Activated CD8-positive, alpha-beta T cell treated with anti-CD3 and anti-CD28 coated beads, Interleukin-2, amount 10 ng/mL, durations not matched to agents 7 days and 5 days (primary cell): Measurements from ENCODE around the gene NAIF1. TPM values are rescaled to one million over a fixed set of nuclear protein-coding genes. Genes with fewer than 3 reads are reported as not detected.
"Not testable (repeated sequence)": the region's sequence is repeated elsewhere in the genome, so short reads cannot be mapped to it uniquely, and the experiment has no call there.

Source experiments
- ATAC-seq: fragments of 150-1000 bp; cut with Tn5 transposase; one replicate; pipeline ENCODE4 v1.10.0; 2021; ENCODE audit warnings: moderate library complexity
- CTCF ChIA-PET: fragments of 350-600 bp; sonication (Branson Sonifier 250); formaldehyde crosslinking; loops from one replicate; lab custom pipeline; 2021; ENCODE audit warnings: antibody characterized with exemption; lab: Charles Lee
- POLR2A ChIA-PET: fragments of 350-600 bp; sonication (Branson Sonifier 250); formaldehyde crosslinking; loops from one replicate; lab custom pipeline; 2021; ENCODE audit warnings: antibody characterized with exemption; lab: Charles Lee
- DNase-seq: peaks from one replicate; pipeline ENCODE4 v3.0.0-alpha.2; 2020
- H3K27ac Mint-ChIP-seq: one replicate; pipeline ENCODE4 v1.8.0; 2021; ENCODE audit warnings: mild to moderate bottlenecking, mixed read lengths
- H3K27me3 Mint-ChIP-seq: one replicate; pipeline ENCODE4 v1.8.0; 2021; ENCODE audit warnings: low read depth, mixed read lengths
- H3K36me3 Mint-ChIP-seq: one replicate; pipeline ENCODE4 v1.8.0; 2021; ENCODE audit warnings: low read depth, mixed read lengths
- H3K4me1 Mint-ChIP-seq: one replicate; pipeline ENCODE4 v1.8.0; 2021; ENCODE audit warnings: low read depth, mixed read lengths
- H3K4me3 Mint-ChIP-seq: one replicate; pipeline ENCODE4 v1.8.0; 2021; ENCODE audit warnings: mild to moderate bottlenecking, mixed read lengths
- H3K9me3 Mint-ChIP-seq: one replicate; pipeline ENCODE4 v1.8.0; 2022; ENCODE audit warnings: mixed read lengths; ENCODE audit not compliant: insufficient read depth
- total RNA-seq, 2 experiments: library from RNA; stranded (reverse); gene quantifications; one replicate each; pipeline ENCODE4 v1.2.3, GENCODE V29; 2021

Gene NAIF1
- total RNA-seq, 2 experiments from 2014 or later: 13.3 to 15.4 TPM

GRCh38 chr9:128034821-128035652 lies 32.1 kb downstream of the NAIF1 start:
- ChIA-PET CTCF (interaction anchor here (0.6 to 8.8 kb wide), 44 partner anchors 9 to 300 kb away, joined by 3 to 158 read pairs (median 5); partner anchors contain the start of genes DPM2, EEIG1, NAIF1 and PIP5KL1), POLR2A (interaction anchor here (0.6 to 12.5 kb wide), 10 partner anchors 9 to 99 kb away, joined by 3 to 183 read pairs (median 6); partner anchors contain the start of genes EEIG1, NAIF1 and SLC25A25)
- no peaks in the 10 kb centered on the region for H3K27me3 Mint-ChIP-seq
- no peaks in the 10 kb centered on the region for H3K9me3 Mint-ChIP-seq
- no peak overlapping the region for H3K4me3 Mint-ChIP-seq
- peak overlapping the region; percentile 77 for H3K27ac Mint-ChIP-seq
- ATAC-seq: peak; percentile 70
- H3K36me3 Mint-ChIP-seq: peaks cover 3% of the 10 kb centered on the region
- H3K4me1 Mint-ChIP-seq: peaks cover 43% of the 10 kb centered on the region
- DNase-seq: peak; percentile 80

- peak; percentile 38 for DNase-seq
- CTCF ChIA-PET: interaction anchor here (1.2 to 8.8 kb wide), 12 partner anchors 8 to 104 kb away, joined by 3 to 158 read pairs (median 20); partner anchors contain the start of genes EEIG1, NAIF1, PIP5KL1 and SLC25A25
- Mint-ChIP-seq H3K9me3 (no peaks in the 10 kb centered on the region), H3K4me3 (peak overlapping the region; percentile 53), H3K27me3 (no peaks in the 10 kb centered on the region), H3K4me1 (peaks cover 55% of the 10 kb centered on the region), H3K36me3 (peaks cover 3% of the 10 kb centered on the region), H3K27ac (peak overlapping the region; percentile 86)
- ATAC-seq: no peak
- POLR2A ChIA-PET: interaction anchor here (0.7 to 12.5 kb wide), 7 partner anchors 12 to 97 kb away, joined by 3 to 183 read pairs (median 7); partner anchors contain the start of genes EEIG1, NAIF1 and SLC25A25
Observed at GRCh38 chr9:128033609-128034008, 33.5 kb downstream of the NAIF1 start.

GRCh38 chr9:128027705-128028104 lies 39.4 kb downstream of the NAIF1 start:
- peak overlapping the region; percentile 96 for H3K27ac Mint-ChIP-seq
- H3K36me3 Mint-ChIP-seq: peaks cover 3% of the 10 kb centered on the region
- POLR2A ChIA-PET: interaction anchor here (0.6 to 12.5 kb wide), 4 partner anchors 21 to 86 kb away, joined by 3 to 183 read pairs (median 18); partner anchors contain the start of gene EEIG1
- H3K4me3 Mint-ChIP-seq: peak overlapping the region; percentile 50
- no peaks in the 10 kb centered on the region for H3K27me3 Mint-ChIP-seq
- H3K4me1 Mint-ChIP-seq: peaks cover 91% of the 10 kb centered on the region
- DNase-seq (no peak), ATAC-seq (no peak)
- no peaks in the 10 kb centered on the region for H3K9me3 Mint-ChIP-seq
- CTCF ChIA-PET: interaction anchor here (0.9 to 4.7 kb wide), 10 partner anchors 7 to 293 kb away, joined by 3 to 32 read pairs (median 8); partner anchors contain the start of gene EEIG1

GRCh38 chr9:128026773-128027541 lies 40.2 kb downstream of the NAIF1 start:
- H3K4me1 Mint-ChIP-seq: peaks cover 93% of the 10 kb centered on the region
- H3K36me3 Mint-ChIP-seq: peaks cover 3% of the 10 kb centered on the region
- ChIA-PET POLR2A (interaction anchor here (0.6 to 12.5 kb wide), 9 partner anchors 10 to 85 kb away, joined by 3 to 183 read pairs (median 7); partner anchors contain the start of genes EEIG1 and NAIF1), CTCF (interaction anchor here (0.8 to 4.7 kb wide), 13 partner anchors 8 to 292 kb away, joined by 3 to 32 read pairs (median 5); partner anchors contain the start of genes EEIG1, NAIF1 and SLC25A25)
- H3K4me3 Mint-ChIP-seq: peak overlapping the region; percentile 71
- H3K27ac Mint-ChIP-seq: peak overlapping the region; percentile 96
- DNase-seq (peak; percentile 59), ATAC-seq (peak; percentile 24)
- no peaks in the 10 kb centered on the region for H3K9me3 Mint-ChIP-seq
- H3K27me3 Mint-ChIP-seq: no peaks in the 10 kb centered on the region

GRCh38 chr9:128026255-128026772 lies 40.8 kb downstream of the NAIF1 start:
- ChIA-PET CTCF (interaction anchor here (0.8 to 4.7 kb wide), 13 partner anchors 9 to 292 kb away, joined by 3 to 32 read pairs (median 6); partner anchors contain the start of genes EEIG1, NAIF1 and SLC25A25), POLR2A (interaction anchor here (0.8 to 12.5 kb wide), 9 partner anchors 8 to 89 kb away, joined by 3 to 183 read pairs (median 7); partner anchors contain the start of genes DPM2, EEIG1 and NAIF1)
- Mint-ChIP-seq H3K27ac (peak overlapping the region; percentile 96), H3K9me3 (no peaks in the 10 kb centered on the region), H3K4me1 (peaks cover 93% of the 10 kb centered on the region), H3K27me3 (no peaks in the 10 kb centered on the region), H3K36me3 (peaks cover 3% of the 10 kb centered on the region), H3K4me3 (peak overlapping the region; percentile 71)
- ATAC-seq (peak; percentile 70), DNase-seq (peak; percentile 92)

GRCh38 chr9:128025736-128026135 lies 41.4 kb downstream of the NAIF1 start:
- DNase-seq: peak; percentile 54
- H3K27me3 Mint-ChIP-seq: no peaks in the 10 kb centered on the region
- H3K36me3 Mint-ChIP-seq: peaks cover 1% of the 10 kb centered on the region
- peak overlapping the region; percentile 96 for H3K27ac Mint-ChIP-seq
- CTCF ChIA-PET: interaction anchor here (0.8 to 4.7 kb wide), 12 partner anchors 9 to 83 kb away, joined by 3 to 32 read pairs (median 7); partner anchors contain the start of genes EEIG1, NAIF1 and SLC25A25
- ATAC-seq: peak; percentile 20
- H3K4me1 Mint-ChIP-seq: peaks cover 93% of the 10 kb centered on the region
- peak overlapping the region; percentile 71 for H3K4me3 Mint-ChIP-seq
- H3K9me3 Mint-ChIP-seq: no peaks in the 10 kb centered on the region
- POLR2A ChIA-PET: interaction anchor here (0.8 to 12.5 kb wide), 10 partner anchors 8 to 111 kb away, joined by 3 to 183 read pairs (median 6); partner anchors contain the start of genes DPM2, EEIG1 and NAIF1

GRCh38 chr9:128024761-128025308 lies 42.3 kb downstream of the NAIF1 start:
- no peaks in the 10 kb centered on the region for H3K27me3 Mint-ChIP-seq
- H3K4me3 Mint-ChIP-seq: peak overlapping the region; percentile 71
- peak overlapping the region; percentile 96 for H3K27ac Mint-ChIP-seq
- no peak for ATAC-seq
- POLR2A ChIA-PET: interaction anchor here (0.7 to 12.5 kb wide), 8 partner anchors 10 to 110 kb away, joined by 3 to 183 read pairs (median 5); partner anchors contain the start of genes DPM2, EEIG1 and NAIF1
- H3K4me1 Mint-ChIP-seq: peaks cover 92% of the 10 kb centered on the region
- no peaks in the 10 kb centered on the region for H3K36me3 Mint-ChIP-seq
- DNase-seq: peak; percentile 39
- H3K9me3 Mint-ChIP-seq: no peaks in the 10 kb centered on the region
- CTCF ChIA-PET: interaction anchor here (1.0 to 4.7 kb wide), 7 partner anchors 8 to 69 kb away, joined by 3 to 32 read pairs (median 25); partner anchors contain the start of genes EEIG1, NAIF1 and SLC25A25

GRCh38 chr9:128023671-128024070 lies 43.4 kb downstream of the NAIF1 start:
- DNase-seq, H3K27me3 Mint-ChIP-seq, H3K27ac Mint-ChIP-seq, POLR2A ChIA-PET, H3K9me3 Mint-ChIP-seq, H3K4me3 Mint-ChIP-seq, ATAC-seq, H3K36me3 Mint-ChIP-seq: not testable (repeated sequence)
- CTCF ChIA-PET: interaction anchor here (3.9 to 4.7 kb wide), 2 partner anchors 11 to 44 kb away, joined by 26 to 32 read pairs; partner anchors contain the start of gene EEIG1
- H3K4me1 Mint-ChIP-seq: peaks cover 87% of the 10 kb centered on the region

- H3K36me3 Mint-ChIP-seq: no peaks in the 10 kb centered on the region
- H3K4me3 Mint-ChIP-seq: no peak overlapping the region
- H3K9me3 Mint-ChIP-seq: no peaks in the 10 kb centered on the region
- POLR2A ChIA-PET: interaction anchor here (1.3 kb wide), 1 partner anchor 15 kb away, joined by 5 read pairs; no protein-coding TSS in a partner anchor
- CTCF ChIA-PET: no interaction called here
- H3K27me3 Mint-ChIP-seq: no peaks in the 10 kb centered on the region
- no peak for DNase-seq
- H3K27ac Mint-ChIP-seq: peak overlapping the region; percentile 62
- H3K4me1 Mint-ChIP-seq: peaks cover 79% of the 10 kb centered on the region
- ATAC-seq: no peak
Observed at GRCh38 chr9:128022886-128023285, 44.2 kb downstream of the NAIF1 start.

- Mint-ChIP-seq H3K27me3 (no peaks in the 10 kb centered on the region), H3K4me1 (peaks cover 62% of the 10 kb centered on the region), H3K9me3 (no peaks in the 10 kb centered on the region), H3K36me3 (no peaks in the 10 kb centered on the region), H3K4me3 (no peak overlapping the region), H3K27ac (peak overlapping the region; percentile 66)
- ATAC-seq (no peak), DNase-seq (no peak)
- CTCF ChIA-PET: interaction anchor here (0.7 to 2.5 kb wide), 4 partner anchors 13 to 128 kb away, joined by 3 to 12 read pairs (median 3); no protein-coding TSS in a partner anchor
- POLR2A ChIA-PET: interaction anchor here (1.3 to 2.4 kb wide), 2 partner anchors 14 to 50 kb away, joined by 3 to 7 read pairs; no protein-coding TSS in a partner anchor
Observed at GRCh38 chr9:128021098-128021497, 46.0 kb downstream of the NAIF1 start.
